ENCODE measurements around the gene DCDC2B. TPM values are rescaled to one million over a fixed set of nuclear protein-coding genes. Genes with fewer than 3 reads are reported as not detected.

Gene DCDC2B
- total RNA-seq, 1 experiment from 2014 or later = 0.27 TPM

DNA sequence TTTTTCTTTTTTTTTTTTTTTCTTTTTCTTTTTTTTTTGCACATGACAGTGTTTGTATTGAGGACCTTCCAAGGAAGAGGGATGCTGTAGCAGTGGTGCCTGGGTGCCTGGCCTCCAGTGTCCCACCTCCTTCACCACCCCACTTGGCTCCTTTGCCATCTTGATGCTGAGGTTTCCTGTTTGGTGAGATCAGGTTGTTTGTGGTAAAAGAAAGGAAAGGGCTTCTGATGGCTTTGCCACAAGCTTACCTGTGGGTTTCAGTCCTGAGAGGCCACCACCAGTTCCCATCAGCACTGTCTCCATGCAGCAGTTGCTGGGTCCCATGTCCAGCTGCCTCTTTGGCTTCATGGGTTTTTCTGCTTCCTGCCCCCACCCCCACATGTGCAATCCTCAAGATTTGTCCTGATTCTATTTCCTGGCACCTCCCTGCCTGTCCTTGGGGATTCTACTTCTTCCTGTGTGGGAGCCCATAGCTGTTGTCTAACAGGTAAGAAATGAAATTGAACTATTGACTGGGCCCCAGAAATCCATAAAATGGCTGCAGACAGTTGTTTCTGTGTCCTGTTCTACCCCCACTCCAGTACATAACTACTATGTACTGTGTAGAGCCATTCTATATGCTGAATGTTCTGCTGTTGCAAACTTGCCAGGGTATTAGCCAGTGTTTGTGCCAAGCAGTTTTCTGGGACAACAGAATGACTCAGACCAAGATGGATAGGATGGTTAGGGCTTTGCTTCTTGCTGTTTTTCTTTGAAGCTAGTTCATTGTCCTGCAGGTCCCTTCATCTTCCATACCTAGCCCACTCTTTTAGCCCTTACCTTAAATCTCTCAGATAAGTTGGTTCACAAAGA, 12.7 kb upstream of the DCDC2B start:
- no peak overlapping the region for H3K9ac ChIP-seq (ENCODE audit: low read length)
- H3K79me2 ChIP-seq (ENCODE audit: insufficient read depth, low read length) = no peaks in the 10 kb centered on the region
- intact Hi-C loops (cut with micrococcal nuclease) = no loop called here
- no peaks in the 10 kb centered on the region for H3K9me3 ChIP-seq (ENCODE audit: control insufficient read depth in 1 of 2, insufficient read depth in 1 of 2, low read depth in 1 of 2, low read length in 2 of 2)
- ATAC-seq = no peak
- no peaks in the 10 kb centered on the region for H3K27me3 ChIP-seq (ENCODE audit: insufficient read depth, low read length)
- no peaks in the 10 kb centered on the region for H3K9me2 ChIP-seq (ENCODE audit: insufficient read depth)
- no peak overlapping the region for H3K27ac ChIP-seq (ENCODE audit: low read depth, low read length)
- CTCF ChIA-PET = no interaction called here
- TF ChIP-seq SIN3A (IDR thresholded peaks at IDR 0.05; ENCODE audit: low read depth) (no peak), FOSL1 (IDR thresholded peaks at IDR 0.05; ENCODE audit: low read depth) (no peak), CTCF (IDR thresholded peaks at IDR 0.05 in 2 of 3, conservative IDR thresholded peaks at IDR 0.05 in 1 of 3; ENCODE audit: borderline replicate concordance in 1 of 3, insufficient read depth in 1 of 3, low read depth in 2 of 3, low read length in 2 of 3) (no peak), REST (IDR thresholded peaks at IDR 0.05; ENCODE audit: low read depth) (no peak), YY1 (IDR thresholded peaks at IDR 0.05; ENCODE audit: extremely low read depth, insufficient replicate concordance, low read depth, low read length) (no peak), RAD21 (IDR thresholded peaks at IDR 0.05; ENCODE audit: low read depth) (no peak), TCF7L2 (IDR thresholded peaks at IDR 0.05; ENCODE audit: borderline replicate concordance, extremely low read depth, insufficient read depth, insufficient read length) (no peak)
- TF ChIP-seq, protein P1, sequence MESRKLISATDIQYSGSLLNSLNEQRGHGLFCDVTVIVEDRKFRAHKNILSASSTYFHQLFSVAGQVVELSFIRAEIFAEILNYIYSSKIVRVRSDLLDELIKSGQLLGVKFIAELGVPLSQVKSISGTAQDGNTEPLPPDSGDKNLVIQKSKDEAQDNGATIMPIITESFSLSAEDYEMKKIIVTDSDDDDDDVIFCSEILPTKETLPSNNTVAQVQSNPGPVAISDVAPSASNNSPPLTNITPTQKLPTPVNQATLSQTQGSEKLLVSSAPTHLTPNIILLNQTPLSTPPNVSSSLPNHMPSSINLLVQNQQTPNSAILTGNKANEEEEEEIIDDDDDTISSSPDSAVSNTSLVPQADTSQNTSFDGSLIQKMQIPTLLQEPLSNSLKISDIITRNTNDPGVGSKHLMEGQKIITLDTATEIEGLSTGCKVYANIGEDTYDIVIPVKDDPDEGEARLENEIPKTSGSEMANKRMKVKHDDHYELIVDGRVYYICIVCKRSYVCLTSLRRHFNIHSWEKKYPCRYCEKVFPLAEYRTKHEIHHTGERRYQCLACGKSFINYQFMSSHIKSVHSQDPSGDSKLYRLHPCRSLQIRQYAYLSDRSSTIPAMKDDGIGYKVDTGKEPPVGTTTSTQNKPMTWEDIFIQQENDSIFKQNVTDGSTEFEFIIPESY (IDR thresholded peaks at IDR 0.05; ENCODE audit: extremely low read depth, insufficient replicate concordance, low read length) = no peak
- H3K4me1 ChIP-seq (ENCODE audit: control insufficient read depth in 1 of 2, insufficient read depth in 2 of 2, low read length in 2 of 2) = peaks cover 5 to 17% of the 10 kb centered on the region in 2 experiments; a peak in 3 of 4 replicates
- POLR2A ChIA-PET = no interaction called here
- no peak overlapping the region for H3K4me2 ChIP-seq (ENCODE audit: low read length)
- no peak overlapping the region for H3K4me3 ChIP-seq (replicated peaks in 1 of 2; ENCODE audit: low read depth in 1 of 2, low read length in 2 of 2)
- H3K36me3 ChIP-seq (ENCODE audit: control insufficient read depth in 1 of 2, insufficient read depth in 2 of 2, low read length in 2 of 2) = peaks cover 33 to 58% of the 10 kb centered on the region in 2 experiments
- RAD21 ChIA-PET (ENCODE audit: low non-redundant PET in 1 of 2, low total read pairs in 2 of 2, uncharacterized antibody in 2 of 2, unreplicated experiment in 2 of 2) = no interaction called here
- H2AFZ ChIP-seq (ENCODE audit: low read depth, low read length, poor library complexity, severe bottlenecking) = no peak overlapping the region
- H4K20me1 ChIP-seq (ENCODE audit: insufficient read depth) = no peaks in the 10 kb centered on the region; the same call in 1 of the 2 replicates
- no peak for DNase-seq (ENCODE audit: low read depth, low spot score)
- TSS peak; percentile 12 for BruUV-seq (replicated peaks)

Measured in HCT116 (cell line).